HEK293 (cell line): ENCODE results near the gene LGI4.

Source experiments
- GLIS1 ChIP-seq: fragments of 450-650 bp; formaldehyde crosslinking; IDR thresholded peaks from 2 replicates; pipeline ENCODE4 v1.5.1; 2016; ENCODE audit warnings: missing biosample characterization, missing genetic modification characterization
- IKZF3 ChIP-seq: fragments of 450-650 bp; IDR thresholded peaks from 2 replicates; pipeline ENCODE4 v1.5.0; 2018; ENCODE audit warnings: missing biosample characterization, mild to moderate bottlenecking, missing genetic modification characterization, moderate library complexity
- KLF16 ChIP-seq: fragments of 450-650 bp; formaldehyde crosslinking; IDR thresholded peaks from 2 replicates; pipeline ENCODE4 v1.5.1; 2017; ENCODE audit warnings: missing biosample characterization, missing genetic modification characterization
- MEIS1 ChIP-seq: sonication (generic); formaldehyde crosslinking; IDR thresholded peaks from 2 replicates; pipeline ENCODE4 v1.8.1; 2022; ENCODE audit warnings: missing genetic modification reagents, mild to moderate bottlenecking, borderline replicate concordance
- PRDM10 ChIP-seq: fragments of 450-650 bp; formaldehyde crosslinking; IDR thresholded peaks from 2 replicates; pipeline ENCODE4 v1.5.1; 2016; ENCODE audit warnings: missing biosample characterization, missing genetic modification characterization
- PRDM4 ChIP-seq: fragments of 450-650 bp; formaldehyde crosslinking; IDR thresholded peaks from 2 replicates; pipeline ENCODE4 v1.5.1; 2017; ENCODE audit warnings: missing biosample characterization, missing genetic modification characterization
- ZBTB10 ChIP-seq: fragments of 450-650 bp; formaldehyde crosslinking; IDR thresholded peaks from 2 replicates; pipeline ENCODE4 v1.5.1; 2016; ENCODE audit warnings: missing biosample characterization, missing genetic modification characterization
- ZBTB26 ChIP-seq: fragments of 450-650 bp; formaldehyde crosslinking; optimal IDR thresholded peaks from 2 replicates; pipeline ENCODE3; 2016; ENCODE audit warnings: missing biosample characterization, mild to moderate bottlenecking, missing genetic modification characterization
- ZFHX2 ChIP-seq: fragments of 450-650 bp; formaldehyde crosslinking; conservative IDR thresholded peaks from 2 replicates; pipeline ENCODE4 v1.5.1; 2016; ENCODE audit warnings: missing biosample characterization, missing genetic modification characterization
- ZNF155 ChIP-seq: fragments of 450-650 bp; formaldehyde crosslinking; IDR thresholded peaks from 2 replicates; pipeline ENCODE4 v1.5.1; 2016; ENCODE audit warnings: missing biosample characterization, missing genetic modification characterization
- ZNF221 ChIP-seq: fragments of 450-650 bp; formaldehyde crosslinking; IDR thresholded peaks from 2 replicates; pipeline ENCODE4 v1.5.1; 2017; ENCODE audit warnings: missing biosample characterization, missing genetic modification characterization, borderline replicate concordance
- ZNF398 ChIP-seq: fragments of 450-650 bp; formaldehyde crosslinking; IDR thresholded peaks from 2 replicates; pipeline ENCODE4 v1.5.1; 2017; ENCODE audit warnings: missing biosample characterization, missing genetic modification characterization
- ZNF404 ChIP-seq: fragments of 450-650 bp; formaldehyde crosslinking; IDR thresholded peaks from 2 replicates; pipeline ENCODE4 v1.5.1; 2017; ENCODE audit warnings: missing biosample characterization, missing genetic modification characterization
- ZNF426 ChIP-seq: fragments of 450-650 bp; formaldehyde crosslinking; IDR thresholded peaks from 2 replicates; pipeline ENCODE4 v1.5.1; 2017; ENCODE audit warnings: missing biosample characterization, missing genetic modification characterization, mild to moderate bottlenecking, inconsistent platforms, moderate library complexity
- ZNF544 ChIP-seq: fragments of 450-650 bp; formaldehyde crosslinking; IDR thresholded peaks from 2 replicates; pipeline ENCODE4 v1.5.0; 2017; ENCODE audit warnings: missing biosample characterization, missing genetic modification characterization
- ZNF561 ChIP-seq: fragments of 450-650 bp; IDR thresholded peaks from 2 replicates; pipeline ENCODE4 v1.5.1; 2018; ENCODE audit warnings: missing biosample characterization, missing genetic modification characterization, borderline replicate concordance
- ZNF610 ChIP-seq: fragments of 450-650 bp; formaldehyde crosslinking; IDR thresholded peaks from 2 replicates; pipeline ENCODE4 v1.5.1; 2016; ENCODE audit warnings: missing biosample characterization, missing genetic modification characterization, borderline replicate concordance
- ZNF621 ChIP-seq: fragments of 450-650 bp; formaldehyde crosslinking; IDR thresholded peaks from 2 replicates; pipeline ENCODE4 v1.5.1; 2017; ENCODE audit warnings: missing biosample characterization, missing genetic modification characterization
- ZNF645 ChIP-seq: fragments of 450-650 bp; formaldehyde crosslinking; IDR thresholded peaks from 2 replicates; pipeline ENCODE4; 2016; ENCODE audit warnings: missing biosample characterization, missing genetic modification characterization
- ZNF677 ChIP-seq: fragments of 450-650 bp; IDR thresholded peaks from 2 replicates; pipeline ENCODE4 v1.5.0; 2018; ENCODE audit warnings: missing biosample characterization, mild to moderate bottlenecking, missing genetic modification characterization, moderate library complexity
- ZNF707 ChIP-seq: fragments of 450-650 bp; formaldehyde crosslinking; IDR thresholded peaks from 2 replicates; pipeline ENCODE4 v1.5.1; 2016; ENCODE audit warnings: missing biosample characterization, missing genetic modification characterization
- ZNF843 ChIP-seq: fragments of 450-650 bp; formaldehyde crosslinking; IDR thresholded peaks from 2 replicates; pipeline ENCODE4 v1.5.1; 2016; ENCODE audit warnings: missing biosample characterization, missing genetic modification characterization
- ZSCAN23 ChIP-seq: fragments of 450-650 bp; formaldehyde crosslinking; IDR thresholded peaks from 2 replicates; pipeline ENCODE4 v1.5.1; 2016; ENCODE audit warnings: missing biosample characterization, missing genetic modification characterization
- ZXDB ChIP-seq: fragments of 450-650 bp; formaldehyde crosslinking; IDR thresholded peaks from 2 replicates; pipeline ENCODE4 v1.5.1; 2016; ENCODE audit warnings: missing biosample characterization, missing genetic modification characterization

The LGI4 gene

GRCh38 chr19:35144600-35145436, 10.0 kb upstream of the LGI4 start (continued):
- TF ChIP-seq ZNF404 (tag by site-specific recombination): no peak
- no peak for TF ChIP-seq ZNF610 (tag by site-specific recombination)
- TF ChIP-seq ZSCAN23: no peak
- no peak for TF ChIP-seq ZNF561
- peak; percentile 88 for TF ChIP-seq ZXDB
- no peak for TF ChIP-seq ZNF426 (tag by site-specific recombination)
- TF ChIP-seq ZNF398 (tag by site-specific recombination): peak; percentile 98
- no peak for TF ChIP-seq ZNF707
- TF ChIP-seq ZNF843 (tag by site-specific recombination): no peak
- TF ChIP-seq ZNF221 (tag by site-specific recombination): no peak
- TF ChIP-seq ZBTB26: peak; percentile 16
- peak; percentile 90 for TF ChIP-seq ZBTB10 (tag by site-specific recombination)
- peak; percentile 96 for TF ChIP-seq PRDM10 (tag by site-specific recombination)
- TF ChIP-seq ZNF621 (tag by site-specific recombination): no peak
- TF ChIP-seq ZNF677: no peak
- no peak for TF ChIP-seq PRDM4
- TF ChIP-seq MEIS1 (CRISPR knock-in tag): no peak
- peak; percentile 87 for TF ChIP-seq IKZF3 (tag by site-specific recombination)
- peak; percentile 33; the same call in 1 of the 2 replicates for TF ChIP-seq KLF16 (tag by site-specific recombination)
- TF ChIP-seq ZNF155 (tag by site-specific recombination): no peak
- TF ChIP-seq ZNF544: 0 out of 2 replicates have a peak, but pooled peaks have one; percentile 51
- peak; percentile 98 for TF ChIP-seq ZFHX2 (tag by site-specific recombination)
- TF ChIP-seq ZNF645 (tag by site-specific recombination): no peak
- TF ChIP-seq GLIS1 (tag by site-specific recombination): peak; percentile 99
